Tracheal epithelial cell (primary cell): ENCODE measurements around the gene CDK3. TPM values are rescaled to one million over a fixed set of nuclear protein-coding genes. Genes with fewer than 3 reads are reported as not detected.

ENCODE experiments used
- total RNA-seq: library from RNA; depleted of rRNA; stranded (reverse); fragments of >200 nt; gene quantifications from 2 replicates; pipeline ENCODE4 v1.2.1, GENCODE V29; 2014

Gene CDK3
- total RNA-seq: 0.21 and 1.2 TPM in 2 replicates

DNA sequence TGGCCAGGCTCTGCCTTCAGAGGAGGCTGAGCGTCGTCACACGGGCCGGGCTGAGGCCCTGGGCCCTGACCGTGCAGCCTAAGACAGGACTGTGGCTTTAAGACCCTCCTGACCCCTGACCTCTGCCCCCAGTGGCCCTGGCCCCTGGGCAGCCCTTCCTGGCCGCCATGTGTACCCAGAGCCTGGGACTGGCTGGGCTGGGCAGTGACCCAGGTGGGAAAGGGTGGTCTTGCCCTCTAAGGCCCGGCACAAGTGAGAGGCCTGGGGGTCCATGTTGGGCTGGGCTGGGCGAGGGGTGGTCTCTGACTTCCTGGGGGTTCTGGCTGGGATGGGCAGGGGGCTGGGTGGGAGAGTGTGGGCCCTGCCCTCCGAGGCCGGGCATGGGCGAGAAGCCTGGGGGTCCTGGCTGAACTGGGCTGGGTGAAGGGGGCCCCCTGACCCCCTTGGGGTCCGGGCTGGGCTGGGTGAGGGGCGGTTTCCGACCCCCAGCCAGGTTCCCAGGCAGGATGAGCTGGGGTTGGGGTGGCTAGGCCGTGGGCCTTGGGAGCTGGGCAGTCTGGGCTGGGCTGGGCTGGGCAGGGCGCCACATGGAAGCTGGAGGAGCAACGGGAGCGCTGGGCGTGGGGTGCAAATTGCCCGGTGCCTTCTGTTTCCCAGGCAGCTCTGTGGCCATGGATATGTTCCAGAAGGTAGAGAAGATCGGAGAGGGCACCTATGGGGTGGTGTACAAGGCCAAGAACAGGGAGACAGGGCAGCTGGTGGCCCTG is at the start of gene CDK3:
Gene CDK3, plus strand, starts transcription at position 101 of the 767 bp plus-strand sequence. Its CDS starts 571 bp downstream, at position 672.

GRCh38 chr17:75978938-75979704 is 21.5 kb upstream of the CDK3 start, which contains the start of the genes ACOX1 and TEN1:
ACOX1 (minus strand) TSS chr17:75979166; CDS start chr17:75979073, 93 bp downstream.
TEN1 (plus strand) TSS chr17:75979240; CDS start chr17:75986193, 6,953 bp downstream.

DNA sequence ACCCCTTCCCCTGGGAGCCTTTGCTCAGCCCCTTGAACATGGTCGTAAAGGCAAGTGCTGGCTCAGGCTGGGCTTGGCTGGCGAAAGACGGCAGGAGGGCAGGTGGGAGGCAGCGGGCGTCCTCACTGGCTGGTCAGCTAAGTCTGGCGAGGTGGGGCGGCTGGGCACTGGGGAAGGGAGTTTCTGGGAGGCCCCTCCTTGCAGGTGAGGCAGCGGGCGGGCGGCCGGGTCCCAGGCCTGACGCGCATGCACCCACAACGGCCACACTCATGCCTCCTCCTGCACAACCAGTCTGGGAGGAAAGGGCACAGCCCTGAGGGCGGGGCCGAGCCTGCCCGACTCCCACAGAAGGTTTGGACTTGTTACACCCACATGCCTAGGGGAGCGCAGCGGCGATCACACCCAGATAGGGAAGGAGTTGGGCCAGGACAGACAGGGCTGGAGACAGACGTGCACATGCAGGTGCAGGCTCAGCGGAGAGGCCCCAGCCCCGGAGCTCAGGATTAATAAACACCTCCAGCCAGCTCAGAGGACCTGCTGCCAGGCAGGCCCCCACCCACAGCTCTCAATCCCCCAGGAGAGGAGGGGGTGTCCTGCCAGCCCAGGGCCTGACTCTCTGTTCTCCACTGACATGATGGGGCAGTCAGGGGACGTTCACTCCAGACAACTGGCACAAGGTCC is 26.6 kb downstream of the CDK3 start, which contains the start of gene EVPL:
Gene EVPL, minus strand, starts transcription at position 148 of the 681 bp plus-strand sequence. Its CDS starts 108 bp downstream, at position 40.

Other genes with a start within 250 kb of the CDK3 start
- gene GALK1, start 235.7 kb upstream of the CDK3 start, total RNA-seq: 26.0 and 43.9 TPM in 2 replicates
- gene UNK, start 216.0 kb upstream of the CDK3 start, total RNA-seq: 7.5 and 8.3 TPM in 2 replicates
- gene UNC13D, start 156.5 kb upstream of the CDK3 start, total RNA-seq: 6.2 and 7.7 TPM in 2 replicates
- gene WBP2, start 145.5 kb upstream of the CDK3 start, total RNA-seq: 18.3 and 24.9 TPM in 2 replicates
- gene TRIM47, start 122.3 kb upstream of the CDK3 start, total RNA-seq: 16.2 and 46.3 TPM in 2 replicates
- gene TRIM65, start 103.9 kb upstream of the CDK3 start, total RNA-seq: 24.1 and 30.1 TPM in 2 replicates
- gene MRPL38, start 96.0 kb upstream of the CDK3 start, total RNA-seq: 29.9 and 39.6 TPM in 2 replicates
- gene FBF1, start 59.8 kb upstream of the CDK3 start, total RNA-seq: 9.2 and 11.9 TPM in 2 replicates
- 43.3 and 61.4 TPM in 2 replicates for gene ACOX1, start 21.7 kb upstream of the CDK3 start, total RNA-seq
- 17.6 and 22.4 TPM in 2 replicates for gene TEN1, start 21.6 kb upstream of the CDK3 start, total RNA-seq
- gene EVPL, start 26.5 kb downstream of the CDK3 start, total RNA-seq: 28.2 and 44.8 TPM in 2 replicates
- gene SRP68, start 71.7 kb downstream of the CDK3 start, total RNA-seq: 35.9 and 47.3 TPM in 2 replicates
- 0.21 TPM in 1 of 2 replicates, not detected in the other for gene GALR2, start 73.9 kb downstream of the CDK3 start, total RNA-seq
- not detected in 2 replicates for gene ZACN, start 78.3 kb downstream of the CDK3 start, total RNA-seq
- gene EXOC7, start 102.9 kb downstream of the CDK3 start, total RNA-seq: 39.9 and 71.1 TPM in 2 replicates
- gene FOXJ1, start 140.4 kb downstream of the CDK3 start, total RNA-seq: 0.24 TPM in 1 of 2 replicates, not detected in the other
- gene RNF157, start 239.6 kb downstream of the CDK3 start, total RNA-seq: under 0.01 TPM in 1 of 2 replicates, not detected in the other